Ascending aorta (tissue), 2 donors: ENCODE data around the gene ACVRL1. TPM values are rescaled to one million over a fixed set of nuclear protein-coding genes. Genes with fewer than 3 reads are reported as not detected.

Source experiments
- DNase-seq, 2 donors: peaks; one replicate each; pipeline ENCODE4 v3.0.0-alpha.2; 2019; ENCODE audit warnings: low spot score in 2 of 2
- H3K27ac ChIP-seq, 2 donors: fragments of 200-600 bp; sonication (generic); one replicate each; pipeline ENCODE4 v1.5.1; 2016 to 2017; ENCODE audit warnings: mild to moderate bottlenecking in 1 of 2
- H3K27me3 ChIP-seq: fragments of 200-600 bp; sonication (generic); one replicate; pipeline ENCODE4 v1.5.1; 2017
- H3K36me3 ChIP-seq, 2 donors: fragments of 200-600 bp; sonication (generic); one replicate each; pipeline ENCODE4 v1.5.1; 2016
- H3K4me1 ChIP-seq, 2 donors: fragments of 200-600 bp; sonication (generic); one replicate each; pipeline ENCODE4 v1.5.1; 2016 to 2017; ENCODE audit warnings: mild to moderate bottlenecking in 1 of 2
- H3K4me3 ChIP-seq, 2 donors: fragments of 200-600 bp; sonication (generic); one replicate each; pipeline ENCODE4 v1.5.1; 2016 to 2017; ENCODE audit warnings: mild to moderate bottlenecking in 1 of 2
- H3K9me3 ChIP-seq, 2 donors: fragments of 200-600 bp; sonication (generic); one replicate each; pipeline ENCODE4 v1.5.1; 2016
- CTCF ChIP-seq, 3 experiments: fragments of 200-600 bp in 2 of 3; fragments of 450-650 bp in 1 of 3; sonication (generic) in 2 of 3; IDR thresholded peaks; one replicate each; pipeline ENCODE4 v1.5.1; 2016 to 2019; ENCODE audit warnings: antibody characterized with exemption in 3 of 3, mild to moderate bottlenecking in 1 of 3, moderate library complexity in 1 of 3
- intact Hi-C: fragments of 100-400 bp; cut with DNase I; formaldehyde crosslinking; loops from one replicate; pipeline ENCODE4 v1.15.1; 2023
- total RNA-seq: library from RNA; depleted of rRNA; stranded (reverse); fragments of >200 nt; gene quantifications from one replicate; pipeline ENCODE4 v1.1.0, GENCODE V29; 2016

ACVRL1 gene
- total RNA-seq, 1 donor from 2014 or later = 308 TPM

DNA sequence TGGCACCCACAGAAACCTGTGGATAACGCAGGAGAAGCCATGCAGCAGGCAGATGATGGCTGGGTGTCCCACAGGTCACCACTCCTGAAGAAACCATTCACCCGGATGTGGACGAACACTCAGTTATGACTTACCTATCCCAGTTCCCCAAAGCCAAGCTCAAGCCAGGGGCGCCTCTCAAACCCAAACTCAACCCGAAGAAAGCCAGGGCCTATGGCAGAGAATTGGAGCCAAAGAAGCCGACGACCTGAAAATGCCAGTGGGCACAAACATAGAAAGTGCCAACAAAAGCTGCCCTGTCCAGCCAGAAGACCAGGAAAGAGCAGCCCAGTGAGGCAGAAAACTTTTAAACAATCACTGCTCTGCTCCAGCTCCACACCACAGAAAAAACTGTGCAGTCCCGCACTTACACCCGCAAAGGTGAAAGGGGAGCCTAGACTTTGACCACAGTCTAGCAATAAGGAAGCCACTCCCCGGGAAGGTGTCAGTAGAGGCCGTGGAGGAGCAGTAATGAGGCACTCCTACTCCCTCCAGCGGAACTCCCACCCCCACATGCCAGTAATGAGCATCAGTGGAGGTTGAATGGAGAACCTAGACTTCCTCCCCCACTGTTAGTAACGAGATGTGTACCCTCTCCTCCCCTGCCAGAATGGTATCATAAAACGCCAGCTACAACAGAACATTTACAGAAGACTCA lies 6.0 kb upstream of the ACVRL1 start:
- Histone ChIP-seq H3K4me3 (no peak overlapping the region), H3K27me3 (no peaks in the 10 kb centered on the region), H3K9me3 (peaks cover 0 to 3% of the 10 kb centered on the region in 2 donors), H3K4me1 (no peaks in the 10 kb centered on the region), H3K36me3 (no peaks in the 10 kb centered on the region), H3K27ac (no peak overlapping the region)
- DNase-seq = no peak
- intact Hi-C loops = no loop called here
- no peak for TF ChIP-seq CTCF (IDR thresholded peaks at IDR 0.05)

DNA sequence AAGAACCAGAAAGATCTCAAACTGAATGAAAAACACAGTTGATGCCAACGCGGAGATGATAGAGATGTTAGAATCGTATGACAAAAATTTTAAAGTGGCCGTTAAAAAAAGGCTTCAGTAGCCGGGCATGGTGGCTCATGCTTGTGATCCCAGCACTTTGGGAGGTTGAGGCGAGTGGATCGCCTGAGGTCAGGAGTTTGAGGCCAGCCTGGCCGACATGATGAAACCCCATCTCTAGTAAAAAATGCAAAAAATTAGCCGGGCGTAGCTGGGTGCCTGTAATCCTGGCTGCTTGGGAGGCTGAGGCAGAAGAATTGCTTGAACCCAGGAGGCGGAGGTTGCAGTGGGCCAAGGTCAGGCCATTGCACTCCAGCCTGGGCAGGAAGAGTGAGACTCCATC lies 5.4 kb upstream of the ACVRL1 start:
- no peaks in the 10 kb centered on the region for H3K36me3 ChIP-seq
- TF ChIP-seq CTCF (IDR thresholded peaks at IDR 0.05) = no peak
- no peak overlapping the region for H3K27ac ChIP-seq
- H3K9me3 ChIP-seq = peaks cover 0 to 3% of the 10 kb centered on the region in 2 donors
- H3K4me1 ChIP-seq = no peaks in the 10 kb centered on the region
- no peaks in the 10 kb centered on the region for H3K27me3 ChIP-seq
- intact Hi-C loops = no loop called here
- no peak overlapping the region for H3K4me3 ChIP-seq
- no peak for DNase-seq

- Histone ChIP-seq H3K27ac (peak overlapping the region; percentile 63 to 82), H3K9me3 (peaks cover 0 to 3% of the 10 kb centered on the region in 2 donors), H3K27me3 (no peaks in the 10 kb centered on the region), H3K36me3 (no peaks in the 10 kb centered on the region), H3K4me1 (no peaks in the 10 kb centered on the region), H3K4me3 (no peak overlapping the region)
- intact Hi-C loops = no loop called here
- DNase-seq = peak in 1 of 2 donors; percentile 64
- no peak for TF ChIP-seq CTCF (IDR thresholded peaks at IDR 0.05)
These were observed 2.3 kb upstream of the ACVRL1 start for GRCh38 chr12:51904951-51905470.

GRCh38 chr12:51905471-51906429 lies 1.6 kb upstream of the ACVRL1 start:
- intact Hi-C loops = no loop called here
- no peaks in the 10 kb centered on the region for H3K27me3 ChIP-seq
- H3K4me1 ChIP-seq = peaks cover 0 to 2% of the 10 kb centered on the region in 2 donors
- H3K27ac ChIP-seq = peak overlapping the region; percentile 63 to 82
- peaks cover 0 to 3% of the 10 kb centered on the region in 2 donors for H3K9me3 ChIP-seq
- no peak overlapping the region for H3K4me3 ChIP-seq
- no peaks in the 10 kb centered on the region for H3K36me3 ChIP-seq
- TF ChIP-seq CTCF (IDR thresholded peaks at IDR 0.05) = no peak
- peak in 1 of 2 donors; percentile 84 for DNase-seq

GRCh38 chr12:51906430-51907082 lies 748 bp upstream of the ACVRL1 start:
- H3K36me3 ChIP-seq = no peaks in the 10 kb centered on the region
- intact Hi-C loops = no loop called here

More at GRCh38 chr12:51906430-51907082, 748 bp upstream of the ACVRL1 start:
- peak in 1 of 2 donors; percentile 61 for DNase-seq
- no peak for TF ChIP-seq CTCF (IDR thresholded peaks at IDR 0.05)
- Histone ChIP-seq H3K4me1 (peaks cover 0 to 3% of the 10 kb centered on the region in 2 donors), H3K27me3 (no peaks in the 10 kb centered on the region), H3K27ac (peak overlapping the region; percentile 63 to 82), H3K9me3 (peaks cover 0 to 3% of the 10 kb centered on the region in 2 donors), H3K4me3 (peak overlapping the region; percentile 53 to 65)
